ENCODE data around the gene SPAG8. TPM values are rescaled to one million over a fixed set of nuclear protein-coding genes. Genes with fewer than 3 reads are reported as not detected.

SPAG8 gene
- total and polyA plus RNA-seq, 2 donors (not counting 1 experiment from before 2014, with no cell fraction given) = 2.0 to 5.4 TPM

DNA sequence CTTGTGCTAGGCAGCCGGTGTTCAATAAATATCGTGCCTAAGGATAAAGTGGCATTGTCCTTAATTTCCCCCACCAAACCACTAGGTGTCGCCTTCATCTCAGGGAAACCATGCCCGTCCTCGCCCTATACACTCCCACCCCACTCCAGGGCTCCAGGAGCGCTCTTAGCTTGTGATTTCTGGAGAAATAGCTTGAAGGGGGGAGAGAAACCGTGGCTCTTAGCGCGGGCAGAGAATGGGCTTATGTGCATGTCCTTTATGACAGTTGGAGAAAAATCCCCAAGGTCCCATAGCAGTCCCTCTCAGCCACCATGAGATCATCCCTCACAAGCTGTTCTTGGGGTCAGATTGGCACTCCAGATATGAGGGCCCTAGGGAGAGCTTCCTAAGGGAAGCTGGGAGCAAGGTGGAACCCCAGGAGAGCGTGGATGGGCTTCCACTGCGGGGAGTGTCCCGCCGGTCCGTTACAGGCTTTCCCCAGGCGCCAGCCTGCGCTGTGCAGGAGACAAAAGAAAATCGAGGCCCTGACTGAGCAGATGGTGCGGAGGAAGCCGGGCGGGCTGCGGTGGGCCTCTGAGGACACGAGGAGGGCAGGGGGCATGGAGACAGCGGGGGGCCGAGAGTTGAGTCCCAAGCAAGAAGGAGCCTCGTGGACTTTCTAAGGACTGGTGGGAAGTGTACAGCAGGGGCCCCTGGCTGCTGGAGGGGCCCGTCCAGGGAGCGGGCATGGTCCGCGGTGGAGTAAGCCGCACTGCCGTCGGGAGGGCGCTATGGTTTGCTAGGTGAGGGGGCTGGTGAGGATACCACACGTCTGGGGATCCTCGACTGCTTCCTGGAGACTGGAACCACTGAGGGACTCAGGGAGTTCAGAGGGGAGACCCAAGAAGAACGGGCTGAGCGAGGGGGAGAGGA is 21.4 kb downstream of the SPAG8 start:
- POLR2A ChIA-PET = interaction anchor here (1.5 kb wide), 1 partner anchor 36 kb away, joined by 3 read pairs; no protein-coding TSS in a partner anchor
- no peaks in the 10 kb centered on the region for H3K9me3 Mint-ChIP-seq (ENCODE audit: insufficient read depth)
- intact Hi-C loops (cut with micrococcal nuclease) = loop anchor here (1.0 to 2.0 kb wide), 3 partner anchors 34 to 92 kb away; no protein-coding TSS in a partner anchor
- peaks cover 9% of the 10 kb centered on the region for H3K4me1 Mint-ChIP-seq
- H3K27ac Mint-ChIP-seq = peak overlapping the region; percentile 26
- Histone ChIP-seq H3K9ac (ENCODE audit: low read length) (no peak overlapping the region), H3K27ac (ENCODE audit: low read length in 2 of 2) (no peak overlapping the region), H3K4me1 (ENCODE audit: control insufficient read depth in 2 of 2, insufficient read depth in 2 of 2, low read length in 2 of 2) (peaks cover 5% of the 10 kb centered on the region in 2 donors), H2AFZ (ENCODE audit: insufficient read depth, low read depth, low read length, poor library complexity, severe bottlenecking) (no peak overlapping the region), H3K9me3 (ENCODE audit: control extremely low read depth in 1 of 3, control insufficient read depth in 2 of 3, insufficient read depth in 1 of 3, low read length in 2 of 3) (no peaks in the 10 kb centered on the region), H3K4me3 (ENCODE audit: control extremely low read depth in 1 of 5, extremely low read depth in 1 of 5, insufficient read depth in 1 of 5, low read depth in 2 of 5, low read length in 4 of 5) (no peak overlapping the region), H3K4me2 (replicated peaks; ENCODE audit: low read depth, low read length, poor library complexity, severe bottlenecking) (no peak overlapping the region), H4K20me1 (ENCODE audit: control insufficient read depth, insufficient read depth, low read length, poor library complexity, severe bottlenecking) (peaks cover 9% of the 10 kb centered on the region), H3K36me3 (replicated peaks in 1 of 2; ENCODE audit: control extremely low read depth in 1 of 2, control insufficient read depth in 1 of 2, extremely low read depth in 1 of 2, insufficient read depth in 2 of 2, low read length in 1 of 2) (peaks cover 0 to 5% of the 10 kb centered on the region in 2 experiments), H3K27me3 (replicated peaks in 1 of 4; ENCODE audit: control extremely low read depth in 1 of 4, control insufficient read depth in 3 of 4, insufficient read depth in 4 of 4, low read length in 3 of 4) (peaks cover 0 to 6% (median 3%) of the 10 kb centered on the region in 4 experiments), H3K79me2 (ENCODE audit: control insufficient read depth, insufficient read depth, low read length) (peaks cover 8% of the 10 kb centered on the region)
- H3K27me3 Mint-ChIP-seq = peaks cover 4% of the 10 kb centered on the region
- CTCF ChIA-PET = interaction anchor here (0.6 to 6.0 kb wide), 48 partner anchors 8 to 232 kb away, joined by 3 to 176 read pairs (median 5); partner anchors contain the start of genes CREB3, FAM221B, GBA2 and HINT2
- TF ChIP-seq EZH2 (IDR thresholded peaks at IDR 0.05; ENCODE audit: borderline replicate concordance, insufficient read depth, low read depth, low read length, poor library complexity, severe bottlenecking) = no peak
- TF ChIP-seq, protein P1, sequence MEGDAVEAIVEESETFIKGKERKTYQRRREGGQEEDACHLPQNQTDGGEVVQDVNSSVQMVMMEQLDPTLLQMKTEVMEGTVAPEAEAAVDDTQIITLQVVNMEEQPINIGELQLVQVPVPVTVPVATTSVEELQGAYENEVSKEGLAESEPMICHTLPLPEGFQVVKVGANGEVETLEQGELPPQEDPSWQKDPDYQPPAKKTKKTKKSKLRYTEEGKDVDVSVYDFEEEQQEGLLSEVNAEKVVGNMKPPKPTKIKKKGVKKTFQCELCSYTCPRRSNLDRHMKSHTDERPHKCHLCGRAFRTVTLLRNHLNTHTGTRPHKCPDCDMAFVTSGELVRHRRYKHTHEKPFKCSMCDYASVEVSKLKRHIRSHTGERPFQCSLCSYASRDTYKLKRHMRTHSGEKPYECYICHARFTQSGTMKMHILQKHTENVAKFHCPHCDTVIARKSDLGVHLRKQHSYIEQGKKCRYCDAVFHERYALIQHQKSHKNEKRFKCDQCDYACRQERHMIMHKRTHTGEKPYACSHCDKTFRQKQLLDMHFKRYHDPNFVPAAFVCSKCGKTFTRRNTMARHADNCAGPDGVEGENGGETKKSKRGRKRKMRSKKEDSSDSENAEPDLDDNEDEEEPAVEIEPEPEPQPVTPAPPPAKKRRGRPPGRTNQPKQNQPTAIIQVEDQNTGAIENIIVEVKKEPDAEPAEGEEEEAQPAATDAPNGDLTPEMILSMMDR (IDR thresholded peaks at IDR 0.05) = peak; percentile 93
- 80% methylated on average over 28 of the region's 37 CpGs for WGBS (ENCODE audit: insufficient coverage)
- peak overlapping the region; percentile 41 for H3K4me3 Mint-ChIP-seq
- DNase-seq (peak; percentile 79), ATAC-seq (ENCODE audit: low read depth) (peak; percentile 92)

Measured in B cell (primary cell).